Endothelial cell of umbilical vein (primary cell): Measurements from ENCODE around the gene VPS41. TPM values are rescaled to one million over a fixed set of nuclear protein-coding genes. Genes with fewer than 3 reads are reported as not detected.

Experiments used
- BruUV-seq: library from RNA; stranded (reverse); fragments of 400-500 nt; replicated peaks from 2 replicates; lab custom pipeline; 2021; lab: Mats Ljungman, UMichigan
- CTCF ChIA-PET: fragments of 300-600, 350-600 bp; sonication (Branson Sonifier 250); formaldehyde crosslinking; loops from one replicate; lab custom pipeline; 2021; ENCODE audit warnings: antibody characterized with exemption, inconsistent platforms; lab: Charles Lee
- POLR2A ChIA-PET: fragments of 300-600, 350-600 bp; sonication (Branson Sonifier 250); formaldehyde crosslinking; loops from one replicate; lab custom pipeline; 2021; ENCODE audit warnings: antibody characterized with exemption, inconsistent platforms; lab: Charles Lee
- DNase-seq: peaks from one replicate; pipeline ENCODE4 v3.0.0-alpha.2; 2011; ENCODE audit warnings: low read depth, low spot score
- FAIRE-seq: peaks from 2 replicates; lab custom pipeline; 2011; peaks lifted over from hg19 to GRCh38; lab: Jason Lieb, UNC
- H2AFZ ChIP-seq: 2 replicates; pipeline ENCODE4 v1.6.0; 2012; ENCODE audit warnings: low read depth, low read length, control low read depth, inconsistent platforms
- H3K27ac ChIP-seq: 2 replicates; pipeline ENCODE4 v1.5.1; 2011; ENCODE audit warnings: low read depth, mild to moderate bottlenecking, control low read depth, low read length, moderate library complexity; ENCODE audit not compliant: insufficient read depth
- H3K27me3 ChIP-seq, 2 experiments: 2 replicates each; pipeline versions ENCODE4 v1.6.0 to v1.6.1; 2011; ENCODE audit warnings: low read length in 2 of 2, mixed read lengths in 1 of 2; ENCODE audit not compliant: control insufficient read depth in 2 of 2, insufficient read depth in 2 of 2
- H3K36me3 ChIP-seq, 2 experiments: 2 replicates in 1 of 2; 3 replicates in 1 of 2; pipeline ENCODE4 v1.5.1; 2011; ENCODE audit warnings: low read length in 2 of 2, mild to moderate bottlenecking in 1 of 2, moderate library complexity in 1 of 2; ENCODE audit not compliant: control insufficient read depth in 2 of 2, insufficient read depth in 2 of 2; ENCODE audit errors: extremely low read depth in 1 of 2
- H3K4me1 ChIP-seq: 3 replicates; pipeline ENCODE4 v1.5.1; 2011; ENCODE audit warnings: mild to moderate bottlenecking, low read length; ENCODE audit not compliant: control insufficient read depth, insufficient read depth; ENCODE audit errors: extremely low read depth
- H3K4me2 ChIP-seq: 2 replicates; pipeline ENCODE4 v1.6.1; 2011; ENCODE audit warnings: low read length, control low read depth, mixed read lengths; ENCODE audit not compliant: insufficient read depth
- H3K4me3 ChIP-seq, 3 experiments: fragments of 200-600 bp in 1 of 3; sonication (generic), shearing (Covaris generic) in 1 of 3; replicated peaks in 1 of 3; 2 replicates each; pipeline ENCODE4 v1.5.1; 2011 to 2016; ENCODE audit warnings: control low read depth in 3 of 3, low read length in 3 of 3, mild to moderate bottlenecking in 2 of 3, inconsistent platforms in 1 of 3, low read depth in 1 of 3, moderate library complexity in 1 of 3; ENCODE audit not compliant: insufficient read depth in 1 of 3
- H3K79me2 ChIP-seq: 2 replicates; pipeline ENCODE4 v1.6.0; 2012; ENCODE audit warnings: low read length, inconsistent platforms; ENCODE audit not compliant: control insufficient read depth, insufficient read depth
- H3K9ac ChIP-seq: replicated peaks from 2 replicates; pipeline ENCODE3; 2011; ENCODE audit warnings: low read length, control low read depth; ENCODE audit not compliant: insufficient read depth; ENCODE audit errors: extremely low read depth
- H3K9me1 ChIP-seq: replicated peaks from 3 replicates; pipeline ENCODE4 v1.6.0; 2011; ENCODE audit warnings: mild to moderate bottlenecking, low read length; ENCODE audit not compliant: control insufficient read depth, insufficient read depth; ENCODE audit errors: extremely low read depth
- H3K9me3 ChIP-seq: replicated peaks from 2 replicates; pipeline ENCODE4 v1.5.1; 2012; ENCODE audit warnings: low read length, inconsistent platforms; ENCODE audit not compliant: control insufficient read depth, insufficient read depth
- H4K20me1 ChIP-seq: replicated peaks from 2 replicates; pipeline ENCODE3; 2011; ENCODE audit warnings: mild to moderate bottlenecking, low read length; ENCODE audit not compliant: control insufficient read depth, insufficient read depth; ENCODE audit errors: extremely low read depth
- EZH2 ChIP-seq: IDR thresholded peaks from 2 replicates; pipeline ENCODE4 v1.6.1; 2012; ENCODE audit warnings: borderline replicate concordance, low read depth, mild to moderate bottlenecking, moderate library complexity, low read length, inconsistent platforms; ENCODE audit not compliant: severe bottlenecking
- FOS ChIP-seq: IDR thresholded peaks from 2 replicates; pipeline ENCODE4 v1.6.1; 2011; ENCODE audit warnings: mild to moderate bottlenecking, low read length, moderate library complexity, borderline replicate concordance; ENCODE audit not compliant: insufficient read depth
- GATA2 ChIP-seq: IDR thresholded peaks from 2 replicates; pipeline ENCODE4 v1.7.0; 2011; ENCODE audit warnings: low read depth, mild to moderate bottlenecking, moderate library complexity, mixed read lengths, low read length; ENCODE audit not compliant: insufficient read length, insufficient read depth
- JUN ChIP-seq: IDR thresholded peaks from 2 replicates; pipeline ENCODE4 v1.6.1; 2011; ENCODE audit warnings: borderline replicate concordance, low read depth; ENCODE audit not compliant: insufficient read length, insufficient read depth
- MAX ChIP-seq: IDR thresholded peaks from 2 replicates; pipeline ENCODE4 v1.6.1; 2011; ENCODE audit not compliant: insufficient read depth, insufficient read length
- MYC ChIP-seq: IDR thresholded peaks from one replicate; pipeline ENCODE4 v1.6.1; 2011; ENCODE audit warnings: mild to moderate bottlenecking, low read depth, low read length
- POLR2A ChIP-seq: IDR thresholded peaks from 2 replicates; pipeline ENCODE4 v1.6.1; 2012; ENCODE audit warnings: low read depth, mild to moderate bottlenecking, control low read depth, low read length
- POLR2AphosphoS5 ChIP-seq: IDR thresholded peaks from 2 replicates; pipeline ENCODE4 v1.6.1; 2012; ENCODE audit warnings: low read depth, mild to moderate bottlenecking, control low read depth, low read length, moderate library complexity; ENCODE audit not compliant: insufficient read depth
- dilution Hi-C: fragments of 300-500 bp; cut with MboI; formaldehyde crosslinking; loops from one replicate; pipeline ENCODE4 v1.15.0; 2019; ENCODE audit warnings: low sequenced_read_pairs; ENCODE audit not compliant: extremely low pct_ligation_motif_present
- intact Hi-C: fragments of 100-400 bp; cut with micrococcal nuclease; formaldehyde crosslinking; loops from one replicate; pipeline ENCODE4 v1.10.0; 2022
- polyA plus RNA-seq, 4 experiments: library from polyadenylated mRNA; depleted of rRNA in 3 of 4; stranded (reverse) in 3 of 4; unstranded in 1 of 4; fragments of >200 nt; gene quantifications; 2 replicates each; pipeline versions ENCODE4 v1.2.1 to v1.2.3, GENCODE V29; 2011 to 2012; ENCODE audit warnings: missing spikeins in 1 of 4
- total RNA-seq: library from RNA; stranded (reverse); gene quantifications from 2 replicates; pipeline ENCODE4 v1.2.3, GENCODE V29; 2021
- TF ChIP-seq, protein P1 (sequence below), 2 donors: IDR thresholded peaks; 1 replicate in 1 of 2; 2 replicates in 1 of 2; pipeline ENCODE4 v1.5.1; 2011; ENCODE audit warnings: low read length in 2 of 2, mild to moderate bottlenecking in 2 of 2, moderate library complexity in 2 of 2, control low read depth in 1 of 2, inconsistent platforms in 1 of 2, low read depth in 1 of 2; ENCODE audit not compliant: insufficient read depth in 1 of 2; ENCODE audit errors: extremely low read depth in 1 of 2

Gene VPS41
- total and polyA plus RNA-seq, 2 donors (not counting 3 experiments of a cell fraction or from before 2014, with no cell fraction given), result 14.3 to 79.8 TPM

DNA sequence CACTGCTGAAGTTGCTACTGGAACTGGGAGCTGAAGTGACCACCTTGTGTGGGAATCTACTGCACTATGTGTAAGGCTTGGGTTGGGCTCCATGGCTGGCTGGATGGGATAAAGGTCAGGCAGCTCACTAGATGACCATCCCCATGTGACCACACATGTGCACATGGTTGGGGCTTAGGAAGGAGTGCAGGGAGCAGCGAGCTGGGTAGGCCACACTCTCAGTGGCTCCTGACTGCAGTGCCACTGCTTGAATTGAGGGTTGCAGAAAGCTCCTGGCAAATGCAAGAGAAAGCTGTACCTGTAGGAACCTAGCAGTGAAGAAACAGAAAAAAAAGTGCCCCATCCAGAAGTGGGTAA is 230.3 kb downstream of the VPS41 start:
- CTCF ChIA-PET, result interaction anchor here (0.7 to 2.7 kb wide), 2 partner anchors 9 to 18 kb away, joined by 3 to 12 read pairs; no protein-coding TSS in a partner anchor
- no peaks in the 10 kb centered on the region for H3K79me2 ChIP-seq
- no peaks in the 10 kb centered on the region for H3K9me3 ChIP-seq
- no peaks in the 10 kb centered on the region for H4K20me1 ChIP-seq
- no peak for TF ChIP-seq MYC
- TF ChIP-seq POLR2A, result no peak
- no peak for TF ChIP-seq POLR2AphosphoS5
- no peak for TF ChIP-seq EZH2
- TF ChIP-seq MAX, result no peak
- no peak for TF ChIP-seq JUN
- TF ChIP-seq GATA2, result no peak
- TF ChIP-seq, protein P1, sequence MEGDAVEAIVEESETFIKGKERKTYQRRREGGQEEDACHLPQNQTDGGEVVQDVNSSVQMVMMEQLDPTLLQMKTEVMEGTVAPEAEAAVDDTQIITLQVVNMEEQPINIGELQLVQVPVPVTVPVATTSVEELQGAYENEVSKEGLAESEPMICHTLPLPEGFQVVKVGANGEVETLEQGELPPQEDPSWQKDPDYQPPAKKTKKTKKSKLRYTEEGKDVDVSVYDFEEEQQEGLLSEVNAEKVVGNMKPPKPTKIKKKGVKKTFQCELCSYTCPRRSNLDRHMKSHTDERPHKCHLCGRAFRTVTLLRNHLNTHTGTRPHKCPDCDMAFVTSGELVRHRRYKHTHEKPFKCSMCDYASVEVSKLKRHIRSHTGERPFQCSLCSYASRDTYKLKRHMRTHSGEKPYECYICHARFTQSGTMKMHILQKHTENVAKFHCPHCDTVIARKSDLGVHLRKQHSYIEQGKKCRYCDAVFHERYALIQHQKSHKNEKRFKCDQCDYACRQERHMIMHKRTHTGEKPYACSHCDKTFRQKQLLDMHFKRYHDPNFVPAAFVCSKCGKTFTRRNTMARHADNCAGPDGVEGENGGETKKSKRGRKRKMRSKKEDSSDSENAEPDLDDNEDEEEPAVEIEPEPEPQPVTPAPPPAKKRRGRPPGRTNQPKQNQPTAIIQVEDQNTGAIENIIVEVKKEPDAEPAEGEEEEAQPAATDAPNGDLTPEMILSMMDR (IDR thresholded peaks at IDR 0.05; ENCODE audit: extremely low read depth in 1 of 2, insufficient read depth in 1 of 2, low read depth in 1 of 2, low read length in 2 of 2), result no peak
- TF ChIP-seq FOS, result no peak
- FAIRE-seq, result no peak
- DNase-seq, result no peak
- POLR2A ChIA-PET, result no interaction called here
- H3K9ac ChIP-seq, result no peak overlapping the region
- no peaks in the 10 kb centered on the region for H3K27me3 ChIP-seq
- no TSS peak for BruUV-seq
- H3K36me3 ChIP-seq, result no peaks in the 10 kb centered on the region
- no peak overlapping the region for H3K4me3 ChIP-seq
- H3K9me1 ChIP-seq, result no peaks in the 10 kb centered on the region
- H3K27ac ChIP-seq, result no peak overlapping the region
- H2AFZ ChIP-seq, result no peak overlapping the region
- peaks cover 3% of the 10 kb centered on the region for H3K4me1 ChIP-seq
- intact Hi-C loops (no loop called here), dilution Hi-C loops (no loop called here)
- H3K4me2 ChIP-seq, result no peak overlapping the region
